ENCODE results near the gene PELI3.
"Not testable (repeated sequence)": the region's sequence is repeated elsewhere in the genome, so short reads cannot be mapped to it uniquely, and the experiment has no call there.

The PELI3 gene, protein sequence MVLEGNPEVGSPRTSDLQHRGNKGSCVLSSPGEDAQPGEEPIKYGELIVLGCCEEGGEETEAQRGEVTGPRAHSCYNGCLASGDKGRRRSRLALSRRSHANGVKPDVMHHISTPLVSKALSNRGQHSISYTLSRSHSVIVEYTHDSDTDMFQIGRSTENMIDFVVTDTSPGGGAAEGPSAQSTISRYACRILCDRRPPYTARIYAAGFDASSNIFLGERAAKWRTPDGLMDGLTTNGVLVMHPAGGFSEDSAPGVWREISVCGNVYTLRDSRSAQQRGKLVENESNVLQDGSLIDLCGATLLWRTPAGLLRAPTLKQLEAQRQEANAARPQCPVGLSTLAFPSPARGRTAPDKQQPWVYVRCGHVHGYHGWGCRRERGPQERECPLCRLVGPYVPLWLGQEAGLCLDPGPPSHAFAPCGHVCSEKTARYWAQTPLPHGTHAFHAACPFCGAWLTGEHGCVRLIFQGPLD

DNA sequence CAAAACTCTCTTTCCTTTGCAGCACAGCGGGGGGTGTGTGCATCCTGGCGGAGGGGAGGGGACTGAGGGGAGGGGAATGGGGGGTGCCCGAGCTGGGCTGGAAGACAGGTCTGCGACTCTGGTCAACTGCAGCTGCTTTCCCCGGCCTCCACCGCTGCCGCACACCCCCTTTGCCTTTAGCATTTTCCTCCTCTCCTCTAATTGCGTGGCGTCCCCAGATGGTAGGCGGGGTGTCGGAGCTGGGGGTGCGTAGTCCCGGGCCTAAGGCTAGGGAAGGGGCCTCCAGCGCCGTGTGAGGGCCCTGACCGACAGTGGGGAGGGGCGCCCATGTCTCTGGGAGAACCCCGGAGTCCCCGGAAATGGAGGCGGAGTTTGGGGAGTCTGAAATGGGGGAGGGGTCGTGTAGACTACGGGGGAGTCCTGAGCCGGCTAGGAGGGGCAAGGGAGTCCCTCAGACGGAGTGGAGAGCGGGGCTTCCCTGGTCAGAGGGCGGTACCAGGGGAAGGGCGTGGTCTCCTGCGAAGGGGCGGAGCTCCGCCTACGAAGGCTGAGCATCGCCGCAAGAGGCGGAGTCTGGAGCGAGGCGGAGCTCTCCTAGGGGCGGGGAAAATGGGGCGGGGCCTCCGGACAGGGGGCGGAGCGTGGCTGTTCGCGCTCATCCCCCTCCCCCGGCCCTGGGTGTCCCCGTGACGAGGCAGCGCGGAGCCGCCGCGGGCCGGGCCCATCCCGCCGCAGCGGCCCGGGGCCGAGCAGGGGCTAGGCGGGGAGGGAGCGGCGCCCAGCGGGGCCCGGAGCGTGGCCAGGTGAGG is at the start of gene PELI3:
PELI3 (plus strand) TSS at position 681 of the 809 bp plus-strand sequence. CDS start 1,224 bp downstream, outside the sequence.
- DNase-seq (ENCODE audit: low read depth), result peak; percentile 93

DNA sequence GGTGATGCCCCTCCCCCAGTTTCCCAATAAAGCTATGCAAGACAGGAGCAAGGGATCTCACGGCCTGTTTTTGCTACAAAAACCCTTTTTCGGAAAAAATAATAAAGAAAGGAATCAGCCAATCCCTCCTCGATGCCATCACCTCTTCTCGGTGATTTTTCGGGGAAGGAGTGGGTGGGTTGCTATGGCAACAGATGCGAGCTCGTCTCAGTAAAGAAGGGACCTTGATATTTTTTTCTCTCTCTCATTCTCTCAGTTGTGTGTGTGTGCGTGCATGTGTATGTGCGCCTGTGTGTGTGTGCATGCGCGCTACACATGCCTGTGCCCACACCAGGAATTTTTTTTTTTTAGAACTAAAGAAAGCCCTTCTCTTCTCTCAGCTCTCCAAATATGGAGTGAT is 49.7 kb upstream of the PELI3 start:
- no peak for DNase-seq (ENCODE audit: low read depth)

DNA sequence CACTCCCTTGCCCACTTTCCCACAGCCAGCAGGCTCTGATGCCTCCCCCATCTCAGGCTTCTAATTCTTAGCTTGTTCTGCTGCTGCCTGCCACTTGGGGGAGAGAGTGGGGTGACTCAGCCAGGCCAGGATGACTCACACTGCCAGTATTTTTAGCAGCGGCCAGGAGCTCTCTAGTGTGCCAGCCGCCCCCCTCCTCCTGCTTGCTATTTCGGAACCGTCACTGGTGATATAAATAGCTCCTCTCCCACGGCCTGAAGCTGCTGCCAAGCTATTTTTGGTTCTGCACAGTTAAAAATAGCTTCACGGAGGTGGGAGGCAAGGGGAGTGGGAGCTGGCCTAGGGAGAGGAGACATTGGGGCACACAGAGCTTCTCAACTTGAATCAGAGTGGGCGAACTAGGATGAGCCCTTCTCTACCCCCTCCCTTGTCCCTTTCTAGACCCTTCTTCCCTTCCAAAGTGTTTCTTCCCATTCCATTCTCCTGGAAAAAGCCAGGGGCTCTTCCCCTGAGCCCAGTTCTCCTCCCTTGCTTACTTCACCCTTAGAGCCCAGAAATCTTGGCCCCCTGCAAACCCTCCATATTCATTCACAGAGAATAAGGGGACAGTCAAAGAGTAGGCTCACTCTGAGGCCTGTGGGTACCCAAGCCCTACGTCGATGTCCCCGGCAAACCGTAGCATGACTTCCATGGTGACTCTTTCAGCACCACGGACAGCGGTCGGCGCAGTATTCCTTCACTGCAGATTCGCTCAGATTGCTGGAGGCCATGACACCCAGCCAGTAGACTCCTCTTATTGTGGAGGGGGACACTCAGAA is 48.3 kb upstream of the PELI3 start:
- peak; percentile 74 for DNase-seq (ENCODE audit: low read depth)

DNA sequence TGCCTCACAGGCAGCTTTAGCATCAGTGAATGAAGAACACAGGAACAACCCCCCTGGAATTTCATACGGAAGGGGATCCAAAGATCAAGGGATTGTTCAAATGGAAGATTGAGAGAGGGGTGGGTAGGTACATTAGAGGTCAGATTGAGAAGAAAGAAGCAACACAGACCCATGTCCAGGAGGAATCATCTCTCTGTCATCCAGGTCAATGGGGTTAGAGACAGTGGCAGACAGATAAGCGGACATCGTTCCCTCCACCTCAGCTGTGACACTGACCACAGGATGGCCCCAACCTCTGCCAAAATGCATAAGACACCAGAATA is 47.8 kb upstream of the PELI3 start:
- DNase-seq (ENCODE audit: low read depth), result no peak

DNA sequence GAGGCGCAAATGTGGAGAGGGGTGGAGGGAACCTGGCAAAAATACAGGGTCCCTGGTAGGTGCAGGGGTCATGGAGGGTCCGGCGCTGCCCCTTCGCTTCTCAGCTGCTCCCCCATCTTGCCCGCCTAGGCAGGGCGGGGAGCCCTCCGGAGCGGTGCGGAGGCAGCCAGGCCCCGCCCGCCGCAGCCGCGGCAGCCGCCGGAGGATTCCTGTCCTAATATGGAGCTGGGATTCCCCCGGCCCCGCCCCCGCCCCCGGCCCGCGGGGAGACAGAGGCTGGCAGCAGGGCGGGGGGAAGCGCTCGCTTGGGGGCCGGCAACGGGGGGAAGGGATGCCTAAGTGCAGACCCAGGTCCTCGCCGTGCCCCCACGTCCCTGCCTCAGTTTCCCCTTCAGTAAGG is 46.9 kb upstream of the PELI3 start:
- no peak for DNase-seq (ENCODE audit: low read depth)

DNA sequence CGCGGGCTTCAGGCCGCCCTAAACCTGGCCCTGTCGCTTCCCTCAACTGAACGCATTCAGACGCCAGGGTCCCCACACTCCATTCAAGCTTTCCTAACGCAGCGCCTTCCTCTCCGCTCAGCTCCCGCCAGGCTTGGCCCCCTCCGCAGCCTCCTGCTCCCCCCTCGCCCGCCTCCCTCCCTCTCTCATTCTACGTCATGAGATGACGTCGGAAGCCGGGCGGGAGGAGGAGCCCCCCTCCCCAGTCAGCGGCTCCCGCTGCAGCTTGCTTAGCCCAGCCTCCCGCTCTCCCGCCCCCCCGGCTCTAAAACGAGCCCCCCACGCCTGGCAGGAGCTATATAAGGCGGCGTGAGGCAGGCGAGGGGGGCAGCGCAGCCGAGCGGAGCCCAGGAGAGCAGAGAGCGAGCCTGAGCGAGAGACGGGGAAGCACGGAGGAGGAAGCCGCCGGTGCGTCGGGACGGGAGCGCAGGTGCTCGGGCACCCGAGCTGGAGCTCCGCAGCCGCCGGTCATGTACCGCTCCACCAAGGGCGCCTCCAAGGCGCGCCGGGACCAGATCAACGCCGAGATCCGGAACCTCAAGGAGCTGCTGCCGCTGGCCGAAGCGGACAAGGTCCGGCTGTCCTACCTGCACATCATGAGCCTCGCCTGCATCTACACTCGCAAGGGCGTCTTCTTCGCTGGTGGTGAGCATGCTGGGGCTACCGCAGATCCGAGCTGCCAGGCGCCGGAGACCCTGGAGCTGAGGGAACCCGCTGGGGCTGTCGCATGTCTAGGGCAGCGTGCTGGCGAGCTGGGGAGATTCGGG is 45.8 kb upstream of the PELI3 start, which contains the start of gene NPAS4:
NPAS4 (plus strand) TSS at position 365 of the 806 bp plus-strand sequence; CDS start at position 510, 145 bp downstream.
- no peak for DNase-seq (ENCODE audit: low read depth)

DNA sequence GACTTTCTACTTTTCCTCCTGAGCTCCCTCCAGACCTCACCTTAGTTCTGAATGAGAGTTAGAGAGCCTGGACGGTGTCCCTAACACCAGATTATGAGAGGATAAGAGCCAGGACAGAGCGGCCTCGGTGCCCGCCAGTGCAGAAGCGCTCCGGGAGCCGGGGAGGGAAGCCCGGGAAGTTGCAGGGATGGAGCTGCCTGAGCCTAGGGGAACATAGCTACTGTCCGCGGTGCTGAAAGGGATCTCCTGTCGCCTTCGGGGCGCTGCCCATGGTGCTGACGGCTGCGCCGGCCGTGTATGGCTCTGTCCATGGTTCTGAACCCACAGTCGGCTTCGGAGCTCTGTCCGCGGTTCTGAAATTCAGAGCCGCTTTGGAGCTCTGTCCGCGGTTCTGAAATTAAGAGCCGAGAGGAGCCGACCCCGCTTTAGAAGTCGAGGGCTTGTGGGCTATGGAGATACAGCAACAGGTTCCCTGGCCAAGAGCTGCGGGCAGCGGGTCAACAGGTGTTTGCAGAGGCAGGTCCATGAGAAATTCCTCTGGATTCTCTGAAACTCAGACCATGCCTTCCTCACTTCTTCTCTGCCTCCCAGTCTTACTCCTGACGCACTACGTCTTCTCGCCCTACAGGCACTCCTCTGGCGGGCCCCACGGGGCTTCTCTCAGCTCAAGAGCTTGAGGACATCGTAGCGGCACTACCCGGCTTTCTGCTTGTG is 45.1 kb upstream of the PELI3 start:
- DNase-seq (ENCODE audit: low read depth), result peak; percentile 81

DNA sequence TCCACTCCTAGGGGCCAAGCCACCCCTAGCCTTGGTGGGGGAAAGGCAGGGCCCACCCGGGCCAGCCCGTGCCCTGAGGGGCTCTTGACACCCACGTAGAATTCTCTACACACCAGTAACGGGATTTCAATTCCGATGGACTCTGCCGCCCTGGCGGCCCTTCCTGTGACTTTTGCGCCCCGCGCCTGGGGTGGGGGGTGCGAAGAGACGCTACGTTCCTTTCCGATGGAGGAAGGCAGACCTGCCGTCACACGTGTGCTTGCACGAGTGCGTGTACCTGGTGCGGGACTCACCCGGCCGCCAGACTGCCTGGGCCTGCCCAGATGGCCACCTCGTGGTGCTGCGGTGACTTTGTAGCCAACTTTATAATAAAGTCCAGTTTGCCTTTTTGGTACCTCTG is 40.4 kb upstream of the PELI3 start:
- no peak for DNase-seq (ENCODE audit: low read depth)

DNA sequence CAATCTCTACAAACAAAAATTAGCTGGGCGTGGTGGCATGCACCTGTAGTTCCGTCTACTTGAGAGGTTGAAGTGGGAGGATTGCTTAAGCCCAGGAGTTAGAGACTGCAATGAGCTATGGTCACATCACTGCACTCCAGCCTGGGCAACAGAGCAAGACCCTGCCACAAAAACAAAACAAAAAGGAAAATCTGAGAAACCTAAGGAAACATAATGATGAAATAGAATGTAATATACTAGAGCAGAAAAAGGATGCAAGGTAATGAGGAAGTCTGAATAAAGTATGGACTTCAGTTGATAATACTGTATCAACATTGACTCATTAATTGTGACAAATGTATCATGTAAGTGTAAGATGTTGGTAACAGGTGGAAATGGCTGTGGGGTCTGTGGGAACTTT is 37.8 kb upstream of the PELI3 start:
- DNase-seq (ENCODE audit: low read depth), result no peak

DNA sequence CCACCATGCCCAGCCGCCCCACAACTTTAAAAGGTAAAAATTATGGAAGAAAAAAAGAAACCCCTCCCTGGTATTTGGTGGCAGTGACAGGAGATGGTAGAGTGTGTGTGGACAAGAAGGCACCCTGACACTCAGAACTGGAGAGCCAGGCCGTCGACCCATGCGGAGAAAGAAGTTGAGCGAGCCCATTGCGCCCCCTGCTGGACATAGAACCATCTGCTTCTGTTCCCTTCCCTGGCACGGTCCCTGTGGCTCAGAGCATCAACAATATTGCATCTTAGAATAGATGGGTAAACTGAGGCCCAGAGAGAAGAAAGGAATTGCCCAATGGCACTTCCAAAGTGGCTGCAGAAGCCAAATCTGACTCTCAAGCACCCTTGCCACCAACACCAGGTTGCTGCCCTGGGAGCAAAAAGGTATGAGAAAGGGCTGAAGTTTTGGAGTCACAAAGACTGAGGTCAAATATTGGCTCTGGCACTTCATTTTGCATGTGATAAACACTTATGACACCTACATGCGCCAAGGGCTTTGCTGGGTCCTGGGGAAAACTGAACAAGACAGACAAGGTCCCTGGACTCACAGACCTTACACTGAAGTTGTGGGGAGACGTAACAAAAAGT is 36.6 kb upstream of the PELI3 start:
- peak; percentile 70 for DNase-seq (ENCODE audit: low read depth)

DNA sequence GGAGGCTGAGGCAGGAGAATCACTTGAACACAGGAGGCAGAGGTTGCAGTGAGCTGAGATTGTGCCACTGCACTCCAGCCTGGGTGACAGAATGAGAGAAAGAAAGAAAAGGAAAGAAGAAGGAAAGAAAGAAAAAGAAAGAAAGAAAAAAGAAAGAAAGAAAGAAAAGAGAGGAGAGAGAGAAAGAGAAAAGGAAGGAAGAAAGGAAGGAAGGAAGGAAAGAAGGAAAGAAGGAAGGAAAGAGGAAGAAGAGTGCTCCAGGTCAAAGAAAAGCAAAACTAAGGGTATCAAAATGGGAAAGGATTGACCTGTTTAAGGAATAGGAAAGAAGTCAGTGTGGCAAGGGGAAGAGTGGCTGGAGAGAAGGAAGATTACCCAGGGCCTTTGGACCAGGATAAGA is 35.4 kb upstream of the PELI3 start:
- DNase-seq (ENCODE audit: low read depth), result not testable (repeated sequence)

DNA sequence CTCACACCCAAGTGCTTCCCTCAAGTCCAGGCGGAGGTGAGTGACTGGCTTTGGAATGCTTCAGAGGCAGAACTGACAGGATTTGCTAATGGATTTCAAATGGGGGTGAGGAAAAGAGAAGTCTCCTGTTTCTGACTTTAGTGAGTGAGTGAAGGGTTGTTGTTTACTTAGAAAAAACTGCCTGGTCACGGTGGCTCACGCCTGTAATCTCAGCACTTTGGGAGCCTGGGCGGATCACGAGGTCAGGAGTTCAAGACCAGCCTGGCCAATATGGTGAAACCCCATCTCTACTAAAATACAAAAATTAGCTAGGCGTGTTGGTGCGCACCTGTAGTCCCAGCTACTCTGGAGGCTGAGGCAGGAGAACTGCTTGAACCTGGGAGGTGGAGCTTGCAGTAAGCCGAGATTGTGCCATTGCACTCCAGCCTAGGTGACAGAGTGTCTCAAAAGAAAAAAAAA is 34.8 kb upstream of the PELI3 start:
- not testable (repeated sequence) for DNase-seq (ENCODE audit: low read depth)

DNA sequence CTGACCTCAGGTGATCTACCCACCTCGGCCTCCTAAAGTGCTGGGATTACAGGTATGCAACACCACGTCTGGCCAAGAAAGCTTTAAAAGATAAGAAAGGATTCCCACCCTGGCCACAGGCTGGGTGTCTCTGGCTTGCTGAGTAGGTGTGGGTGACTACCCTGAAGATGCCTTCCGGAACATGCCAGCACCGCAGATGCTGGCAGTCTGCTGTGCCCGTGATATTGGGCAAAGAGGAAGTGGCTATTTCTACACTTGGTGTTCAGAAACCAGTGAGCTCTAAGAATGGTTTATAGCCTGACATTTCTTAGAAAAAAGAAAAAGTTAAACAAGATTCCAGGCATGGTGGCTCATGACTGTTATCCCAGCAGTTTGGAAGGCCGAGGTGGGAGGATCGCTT is 34.1 kb upstream of the PELI3 start:
- no peak for DNase-seq (ENCODE audit: low read depth)

DNA sequence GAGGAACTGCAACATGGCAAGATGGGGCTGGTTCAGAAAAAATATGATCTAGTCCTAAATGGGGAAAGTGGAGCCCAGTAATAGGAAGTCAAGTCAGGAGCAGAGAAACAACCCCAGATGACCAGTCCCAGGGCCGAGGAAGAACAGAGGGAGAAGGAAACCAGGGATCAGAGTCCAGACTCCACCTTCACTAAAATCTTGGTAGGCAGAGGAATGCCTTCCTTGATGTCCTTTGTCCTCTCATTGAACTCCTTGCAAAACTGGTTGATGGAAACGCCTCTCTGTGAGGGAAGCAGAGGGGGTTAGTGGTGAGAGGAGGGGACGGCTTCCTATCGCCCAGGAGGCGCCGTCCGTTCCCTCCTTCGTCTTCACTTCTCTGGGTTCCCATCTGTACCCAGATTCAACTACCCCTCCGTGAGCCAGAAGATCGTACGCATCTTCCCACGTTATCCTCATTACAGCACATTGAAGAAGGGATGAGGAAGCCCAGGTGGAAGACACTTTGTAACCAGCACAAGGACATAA is 28.7 kb upstream of the PELI3 start:
- no peak for DNase-seq (ENCODE audit: low read depth)

DNA sequence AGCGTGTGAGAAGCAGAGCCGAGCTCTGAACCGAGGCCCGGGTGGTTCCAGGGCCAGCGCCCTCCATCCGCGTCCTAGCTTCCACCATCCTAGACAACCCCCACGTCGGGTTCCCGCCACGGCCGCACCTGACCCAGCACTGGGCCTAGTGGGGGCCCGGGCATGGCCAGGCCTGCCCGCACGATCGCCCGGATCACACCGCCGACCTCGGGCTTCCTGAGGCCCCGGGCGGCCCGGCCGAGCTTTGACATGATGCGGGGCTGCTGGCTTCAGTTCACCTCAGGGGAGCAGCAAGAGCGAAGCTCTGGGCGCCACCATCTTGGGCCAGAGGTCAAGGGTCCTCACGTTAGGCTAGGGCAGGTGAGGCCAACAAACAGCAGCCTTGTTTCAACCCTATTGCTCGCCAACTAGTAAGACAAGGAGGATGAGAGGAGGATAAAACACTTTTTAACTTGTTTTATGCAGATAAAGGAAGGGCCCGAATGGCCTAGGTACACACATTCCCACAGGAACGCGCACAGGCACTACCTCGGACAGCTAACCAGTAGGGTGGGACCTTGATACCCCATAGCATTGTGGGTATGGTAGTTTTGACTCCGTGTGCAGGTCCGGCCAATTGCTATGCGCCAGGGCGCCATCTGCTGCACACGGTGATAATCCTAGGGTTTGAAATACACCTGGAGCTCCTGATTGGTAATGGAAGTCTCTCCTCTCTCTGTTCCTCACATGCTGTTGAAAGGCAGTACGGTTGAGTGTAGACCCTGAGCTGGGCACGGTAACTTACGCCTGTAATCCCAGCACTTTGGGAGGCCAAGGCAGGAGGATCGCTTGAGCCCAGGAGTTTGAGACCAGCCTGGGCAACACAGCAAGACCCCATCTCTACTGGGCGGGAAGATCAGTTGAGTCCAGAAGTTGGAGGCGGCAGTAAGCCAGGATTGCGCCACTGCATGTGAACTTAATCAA is 27.9 kb upstream of the PELI3 start, which contains the start of gene MRPL11:
MRPL11 (minus strand) TSS at position 345 of the 963 bp plus-strand sequence; CDS start at position 251, 94 bp downstream.
- peak; percentile 83 for DNase-seq (ENCODE audit: low read depth)

DNA sequence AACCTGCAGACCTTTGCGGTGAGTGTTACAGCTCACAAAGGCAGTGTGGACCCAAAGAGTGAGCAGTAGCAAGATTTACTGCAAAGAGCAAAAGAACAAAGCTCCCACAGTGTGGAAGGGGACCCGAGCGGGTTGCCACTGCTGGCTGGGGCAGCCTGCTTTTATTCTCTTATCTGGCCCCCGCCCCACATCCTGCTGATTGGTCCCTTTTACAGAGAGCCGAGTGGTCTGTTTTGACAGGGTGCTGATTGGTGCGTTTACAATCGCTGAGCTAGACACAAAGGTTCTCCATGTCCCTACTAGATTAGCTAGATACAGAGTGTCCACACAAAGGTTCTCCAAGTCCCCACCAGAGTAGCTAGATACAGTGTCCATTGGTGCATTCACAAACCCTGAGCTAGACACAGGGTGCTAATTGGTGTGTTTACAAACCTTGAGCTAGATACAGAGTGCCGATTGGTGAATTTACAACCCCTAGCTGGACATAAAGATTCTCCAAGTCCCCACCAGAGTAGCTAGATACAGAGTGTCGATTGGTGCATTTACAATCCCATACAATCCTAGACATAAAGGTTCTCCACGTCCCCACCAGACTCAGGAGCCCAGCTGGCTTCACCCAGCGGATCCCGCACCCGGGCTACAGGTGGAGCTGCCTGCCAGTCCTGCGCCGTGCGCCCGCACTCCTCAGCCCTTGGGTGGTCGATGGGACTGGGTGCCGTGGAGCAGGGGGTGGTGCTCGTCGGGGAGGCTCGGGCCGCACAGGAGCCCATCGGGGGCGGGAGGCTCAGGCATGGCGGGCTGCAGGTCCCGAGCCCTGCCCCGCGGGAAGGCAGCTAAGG is 26.4 kb upstream of the PELI3 start:
- not testable (repeated sequence) for DNase-seq (ENCODE audit: low read depth)

DNA sequence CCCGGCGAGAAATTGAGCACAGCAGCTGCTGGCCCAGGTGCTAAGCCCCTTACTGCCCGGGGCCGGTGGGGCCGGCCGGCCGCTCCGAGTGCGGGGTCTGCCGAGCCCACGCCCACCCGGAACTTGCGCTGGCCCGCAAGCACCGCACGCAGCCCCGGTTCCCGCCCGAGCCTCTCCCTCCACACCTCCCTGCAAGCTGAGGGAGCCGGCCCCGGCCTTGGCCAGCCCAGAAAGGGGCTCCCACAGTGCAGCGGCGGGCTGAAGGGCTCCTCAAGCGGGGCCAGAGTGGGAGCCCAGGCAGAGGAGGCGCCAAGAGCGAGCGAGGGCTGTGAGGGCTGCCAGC is 25.8 kb upstream of the PELI3 start:
- not testable (repeated sequence) for DNase-seq (ENCODE audit: low read depth)

DNA sequence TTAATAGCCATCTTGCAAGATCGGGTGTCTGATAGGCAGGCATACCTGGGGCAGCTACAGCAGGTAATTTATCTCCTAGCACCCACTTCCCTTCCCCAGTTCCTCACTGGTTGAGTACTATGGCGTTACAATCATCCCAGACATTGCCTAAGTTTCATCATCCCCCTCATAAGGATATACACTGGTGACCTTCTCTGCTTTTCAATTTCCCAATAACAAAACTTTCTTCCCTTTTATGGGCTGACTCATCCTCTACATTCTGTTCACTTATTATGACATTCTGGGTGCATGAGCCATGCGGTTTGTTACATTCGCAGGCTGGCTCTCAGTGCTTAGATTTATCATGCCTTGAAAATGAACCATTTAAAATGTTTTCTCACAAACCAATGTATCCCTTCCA is 23.1 kb upstream of the PELI3 start:
- DNase-seq (ENCODE audit: low read depth), result no peak
